Peyer's patch (tissue), 4 donors: ENCODE measurements around the gene SENP8. TPM values are rescaled to one million over a fixed set of nuclear protein-coding genes. Genes with fewer than 3 reads are reported as not detected.
A peak's percentile ranks its signal among the peaks of the same experiment; 100 is the strongest.

ENCODE experiments used
- DNase-seq, 3 donors: peaks; one replicate each; pipeline ENCODE4 v3.0.0-alpha.2; 2017 to 2019
- H3K27ac ChIP-seq, 4 donors: fragments of 200-600 bp; sonication (generic); one replicate each; pipeline ENCODE4 v1.5.1; 2016 to 2019
- H3K27me3 ChIP-seq, 2 donors: fragments of 200-600 bp; sonication (generic); one replicate each; pipeline ENCODE4 v1.5.1; 2019
- H3K36me3 ChIP-seq, 3 donors: fragments of 200-600 bp; sonication (generic); one replicate each; pipeline ENCODE4 v1.5.1; 2016 to 2019
- H3K4me1 ChIP-seq, 4 donors: fragments of 200-600 bp; sonication (generic); one replicate each; pipeline ENCODE4 v1.5.1; 2016 to 2019
- H3K4me3 ChIP-seq, 4 donors: fragments of 200-600 bp; sonication (generic); 1 replicate in 3 of 4; 2 replicates in 1 of 4; pipeline ENCODE4 v1.5.1; 2016 to 2019; ENCODE audit warnings: mild to moderate bottlenecking in 1 of 4
- H3K9me3 ChIP-seq, 4 donors: fragments of 200-600 bp; sonication (generic); one replicate each; pipeline ENCODE4 v1.5.1; 2016 to 2019; ENCODE audit warnings: mild to moderate bottlenecking in 1 of 4
- CTCF ChIP-seq, 6 experiments: fragments of 450-650 bp in 4 of 6; fragments of 200-600 bp in 2 of 6; sonication (generic) in 1 of 6; IDR thresholded peaks; one replicate each; pipeline ENCODE4 v1.5.1; 2017 to 2019; ENCODE audit warnings: antibody characterized with exemption in 6 of 6, mild to moderate bottlenecking in 3 of 6, moderate library complexity in 1 of 6
- POLR2A ChIP-seq, 2 donors: fragments of 450-650 bp; IDR thresholded peaks; one replicate each; pipeline ENCODE4 v1.5.1; 2017; ENCODE audit warnings: antibody characterized with exemption in 2 of 2, mild to moderate bottlenecking in 2 of 2, moderate library complexity in 2 of 2
- total RNA-seq, 4 donors: library from RNA; depleted of rRNA; stranded (reverse); fragments of >200 nt; gene quantifications; one replicate each; pipeline ENCODE4 v1.1.0, GENCODE V29; 2016

The SENP8 gene
- total RNA-seq, 4 donors from 2014 or later = 0.88 to 2.4 (median 0.95) TPM; not detected in 1

- H3K27me3 ChIP-seq = no peaks in the 10 kb centered on the region
- TF ChIP-seq CTCF (IDR thresholded peaks at IDR 0.05) = no peak
- no peak for TF ChIP-seq POLR2A (IDR thresholded peaks at IDR 0.05)
- H3K9me3 ChIP-seq = no peaks in the 10 kb centered on the region
- H3K27ac ChIP-seq = no peak overlapping the region
- DNase-seq = no peak
- H3K4me3 ChIP-seq = no peak overlapping the region
- no peaks in the 10 kb centered on the region for H3K4me1 ChIP-seq
- H3K36me3 ChIP-seq = no peaks in the 10 kb centered on the region
Measured at GRCh38 chr15:72077950-72078349, 40.3 kb upstream of the SENP8 start.

GRCh38 chr15:72078887-72079286 is 39.3 kb upstream of the SENP8 start:
- Histone ChIP-seq H3K27me3 (no peaks in the 10 kb centered on the region), H3K36me3 (no peaks in the 10 kb centered on the region), H3K4me1 (no peaks in the 10 kb centered on the region), H3K27ac (no peak overlapping the region), H3K4me3 (no peak overlapping the region), H3K9me3 (no peaks in the 10 kb centered on the region)
- DNase-seq = no peak
- TF ChIP-seq CTCF (IDR thresholded peaks at IDR 0.05) (no peak), POLR2A (IDR thresholded peaks at IDR 0.05) (no peak)

DNA sequence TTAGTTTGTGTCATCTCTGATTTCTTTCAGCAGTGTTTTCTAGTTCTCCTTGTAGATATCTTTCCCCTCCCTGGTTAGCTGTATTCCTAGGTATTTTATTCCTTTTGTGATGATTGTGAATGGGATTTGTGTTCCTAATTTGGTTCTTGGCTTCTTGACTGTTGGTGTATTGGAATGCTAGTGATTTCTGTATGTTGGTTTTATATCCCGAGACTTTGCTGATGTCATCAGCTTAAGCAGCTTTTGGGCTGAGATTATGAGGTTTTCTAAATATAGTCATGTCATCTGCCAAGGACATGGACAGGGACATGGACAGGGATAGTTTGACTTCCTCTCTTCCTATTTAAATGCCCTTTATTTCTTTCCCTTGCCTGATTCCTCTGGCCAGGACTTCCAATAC is 36.0 kb upstream of the SENP8 start:
- Histone ChIP-seq H3K9me3 (no peaks in the 10 kb centered on the region), H3K27me3 (no peaks in the 10 kb centered on the region), H3K36me3 (no peaks in the 10 kb centered on the region), H3K27ac (no peak overlapping the region), H3K4me1 (no peaks in the 10 kb centered on the region), H3K4me3 (no peak overlapping the region)
- DNase-seq = no peak
- TF ChIP-seq CTCF (IDR thresholded peaks at IDR 0.05) (no peak), POLR2A (IDR thresholded peaks at IDR 0.05) (no peak)

- Histone ChIP-seq H3K27me3 (no peaks in the 10 kb centered on the region), H3K27ac (no peak overlapping the region)
- DNase-seq = peak in 2 of 3 donors; percentile 54 to 73
Measured at GRCh38 chr15:72086010-72086697, 32.0 kb upstream of the SENP8 start.

DNA sequence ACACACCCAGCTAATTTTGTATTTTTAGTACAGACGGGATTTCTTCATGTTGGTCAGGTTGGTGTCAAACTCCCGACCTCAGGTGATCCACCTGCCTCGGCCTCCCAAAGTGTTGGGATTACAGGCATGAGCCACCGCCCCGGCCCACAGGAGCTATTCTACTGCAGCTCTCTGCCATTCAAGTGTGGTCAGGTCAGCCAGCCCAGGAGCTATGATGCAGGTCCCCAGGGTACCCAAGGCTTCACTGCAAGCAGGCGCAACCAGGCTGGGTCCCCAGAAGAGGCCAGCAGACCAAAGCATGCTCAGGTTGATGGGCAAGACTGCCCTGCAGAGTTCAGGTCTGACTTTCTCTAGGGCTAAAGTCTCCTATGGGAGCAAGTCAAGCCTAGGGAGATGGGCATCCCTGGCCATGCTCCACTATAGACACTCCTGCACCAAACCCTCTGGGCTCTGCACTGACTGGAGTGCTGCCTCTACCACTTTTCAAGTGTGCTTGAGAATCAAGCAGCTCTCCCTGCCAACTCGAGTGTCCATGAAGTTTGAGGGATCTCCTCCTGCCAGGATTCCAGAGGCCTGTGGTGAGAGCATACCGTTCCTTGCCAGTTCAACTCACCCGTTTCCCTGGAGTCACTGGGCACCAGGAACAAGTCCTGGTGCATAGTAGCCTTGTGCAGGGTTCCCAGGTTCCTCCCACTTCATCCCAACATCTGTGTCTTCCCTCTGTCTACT is 31.1 kb upstream of the SENP8 start:
- TF ChIP-seq POLR2A (IDR thresholded peaks at IDR 0.05) (no peak), CTCF (IDR thresholded peaks at IDR 0.05) (no peak)
- no peaks in the 10 kb centered on the region for H3K4me1 ChIP-seq
- H3K36me3 ChIP-seq = no peaks in the 10 kb centered on the region
- H3K4me3 ChIP-seq = no peak overlapping the region
- no peaks in the 10 kb centered on the region for H3K9me3 ChIP-seq
- DNase-seq = no peak
- H3K27me3 ChIP-seq = no peaks in the 10 kb centered on the region
- no peak overlapping the region for H3K27ac ChIP-seq

More at GRCh38 chr15:72086010-72086697, 32.0 kb upstream of the SENP8 start:
- Histone ChIP-seq H3K4me3 (no peak overlapping the region), H3K9me3 (no peaks in the 10 kb centered on the region), H3K36me3 (no peaks in the 10 kb centered on the region), H3K4me1 (no peaks in the 10 kb centered on the region)
- TF ChIP-seq CTCF (IDR thresholded peaks at IDR 0.05) = no peak
- TF ChIP-seq POLR2A (IDR thresholded peaks at IDR 0.05) = no peak
